Amygdala (tissue), 56 donors: ENCODE measurements around the gene ART3.
A peak's percentile ranks its signal among the peaks of the same experiment; 100 is the strongest.
"Not testable (repeated sequence)": the region's sequence is repeated elsewhere in the genome, so short reads cannot be mapped to it uniquely, and the experiment has no call there.

Experiments
- DNase-seq, 56 donors: peaks; one replicate each; lab custom pipeline; 2025; lab: John Stamatoyannopoulos, UW

ART3 gene

GRCh38 chr4:76074468-76074867, at the start of gene ART3:
ART3 (plus strand) TSS chr4:76074709; CDS start chr4:76075890, 1,181 bp downstream.
- peak in 16 of 56 donors; percentile 0 to 54 (median 8) for DNase-seq

- no peak for DNase-seq
Measured at GRCh38 chr4:76028350-76028765, 46.2 kb upstream of the ART3 start.

- no peak for DNase-seq
Measured at GRCh38 chr4:76029300-76029699, 45.2 kb upstream of the ART3 start.

GRCh38 chr4:76035141-76035540, 39.4 kb upstream of the ART3 start:
- DNase-seq, result peak in 1 of 56 donors; percentile 3

- no peak for DNase-seq
Measured at GRCh38 chr4:76035799-76036380, 38.6 kb upstream of the ART3 start, which contains the start of gene CXCL11. CXCL11 (minus strand) TSS chr4:76036070; CDS start chr4:76035987, 83 bp downstream.

- DNase-seq, result no peak
Measured at GRCh38 chr4:76036855-76037254, 37.7 kb upstream of the ART3 start.

GRCh38 chr4:76042241-76042998, 32.1 kb upstream of the ART3 start:
- not testable (repeated sequence) for DNase-seq

GRCh38 chr4:76043306-76043705, 31.2 kb upstream of the ART3 start:
- not testable (repeated sequence) for DNase-seq

- not testable (repeated sequence) for DNase-seq
Measured at GRCh38 chr4:76044686-76045085, 29.8 kb upstream of the ART3 start.

- not testable (repeated sequence) for DNase-seq
Measured at GRCh38 chr4:76049860-76050416, 24.6 kb upstream of the ART3 start.

GRCh38 chr4:76050560-76051050, 23.9 kb upstream of the ART3 start:
- DNase-seq, result not testable (repeated sequence)

- no peak for DNase-seq
Measured at GRCh38 chr4:76053730-76054129, 20.8 kb upstream of the ART3 start.

GRCh38 chr4:76055016-76055415, 19.5 kb upstream of the ART3 start:
- DNase-seq, result no peak

- DNase-seq, result no peak
Measured at GRCh38 chr4:76055421-76055820, 19.1 kb upstream of the ART3 start.

- no peak for DNase-seq
Measured at GRCh38 chr4:76058302-76058701, 16.2 kb upstream of the ART3 start.

- no peak for DNase-seq
Measured at GRCh38 chr4:76058888-76059426, 15.6 kb upstream of the ART3 start.

- DNase-seq, result no peak
Measured at GRCh38 chr4:76059750-76060149, 14.8 kb upstream of the ART3 start.

- DNase-seq, result no peak
Measured at GRCh38 chr4:76060506-76060905, 14.0 kb upstream of the ART3 start.

- DNase-seq, result no peak
Measured at GRCh38 chr4:76061421-76061820, 13.1 kb upstream of the ART3 start.

GRCh38 chr4:76061982-76062381, 12.5 kb upstream of the ART3 start:
- no peak for DNase-seq

- no peak for DNase-seq
Measured at GRCh38 chr4:76066546-76066945, 8.0 kb upstream of the ART3 start.
